GM21717 (cell line): ENCODE measurements around the gene TXNRD2.

Experiments used
- ATAC-seq: cut with Tn5 transposase; IDR thresholded peaks from one replicate; pipeline ENCODE4 v1.9.1; 2021; ENCODE audit warnings: mild to moderate bottlenecking, moderate library complexity; ENCODE audit not compliant: unreplicated experiment

The TXNRD2 gene

GRCh38 chr22:19941365-19942082 is at the start of gene TXNRD2, which contains the start of gene COMT:
TSS of gene TXNRD2 (minus strand) at chr22:19941818. CDS start at chr22:19941803, 15 bp downstream.
TSS of gene COMT (plus strand) at chr22:19941772. CDS start at chr22:19962527, 20,755 bp downstream.
- ATAC-seq = no peak

DNA sequence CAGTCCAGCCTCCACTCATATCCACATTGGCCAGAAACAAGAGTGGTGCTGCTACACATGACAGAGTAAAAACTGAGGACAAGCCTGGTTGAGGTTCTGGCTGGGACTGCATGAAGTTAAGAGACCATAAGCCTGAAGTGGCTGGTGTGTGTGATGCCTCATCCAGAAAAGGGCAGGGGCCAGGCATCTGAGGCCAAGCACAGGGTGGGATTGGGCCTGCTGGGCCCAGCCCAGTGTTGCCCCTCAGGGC is 49.7 kb upstream of the TXNRD2 start:
- ATAC-seq = no peak

DNA sequence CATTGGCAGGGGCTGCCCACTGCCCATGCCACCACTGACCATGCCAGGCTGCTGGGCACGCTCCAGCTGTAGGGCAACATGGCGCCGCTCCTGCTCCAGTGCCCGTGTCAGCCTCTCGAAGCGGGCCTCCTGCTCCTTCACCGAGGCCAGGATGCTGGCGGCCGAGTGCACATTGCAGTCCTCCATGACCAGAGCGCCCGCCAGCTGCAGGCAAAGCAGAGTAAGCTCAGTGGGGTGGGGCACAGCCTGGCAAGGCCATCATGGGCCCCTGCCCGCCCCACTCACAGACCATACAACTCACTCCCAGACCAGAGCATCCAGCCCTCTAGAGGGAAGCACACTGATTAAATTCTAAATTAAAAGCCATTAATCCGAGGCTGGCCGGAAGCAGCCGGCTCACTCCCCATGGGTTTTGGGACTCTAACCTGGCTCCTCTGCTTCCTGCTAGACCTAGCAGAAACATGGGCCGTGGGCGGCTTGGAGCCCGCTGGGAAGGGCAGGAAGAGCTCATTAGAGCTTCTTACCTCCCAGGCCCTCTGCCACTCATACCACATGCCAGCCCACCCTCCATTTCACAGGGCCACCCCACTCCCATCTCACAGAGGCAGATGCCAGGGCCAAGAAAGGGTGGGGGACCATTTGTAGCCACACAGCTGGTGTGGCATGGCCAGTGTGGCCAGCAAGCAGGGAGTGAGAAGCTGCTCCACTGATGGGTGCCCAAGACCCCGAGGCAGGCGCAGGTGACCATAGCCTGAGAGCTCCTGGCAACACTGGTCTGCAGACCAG is 49.2 kb upstream of the TXNRD2 start:
- no peak for ATAC-seq

DNA sequence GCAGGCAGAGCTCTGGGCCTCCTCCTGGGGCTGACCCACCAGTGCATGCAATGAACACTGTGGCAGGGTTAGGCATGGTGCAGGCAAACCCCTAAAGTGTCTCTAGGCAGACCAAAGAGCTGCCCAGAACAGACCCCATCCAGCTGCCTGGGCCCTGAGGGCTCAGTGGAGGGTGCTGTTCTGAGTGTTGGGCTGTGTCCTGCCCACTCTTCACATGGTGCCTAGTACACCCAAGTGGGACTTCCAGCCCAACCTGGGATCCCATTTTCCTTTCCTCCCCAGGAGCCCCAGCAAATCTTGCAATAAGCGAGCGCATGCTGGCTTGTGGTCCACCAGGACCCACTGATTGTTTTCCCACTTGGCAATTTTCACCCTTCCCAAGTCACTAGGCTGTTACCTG is 48.6 kb upstream of the TXNRD2 start:
- ATAC-seq = no peak

DNA sequence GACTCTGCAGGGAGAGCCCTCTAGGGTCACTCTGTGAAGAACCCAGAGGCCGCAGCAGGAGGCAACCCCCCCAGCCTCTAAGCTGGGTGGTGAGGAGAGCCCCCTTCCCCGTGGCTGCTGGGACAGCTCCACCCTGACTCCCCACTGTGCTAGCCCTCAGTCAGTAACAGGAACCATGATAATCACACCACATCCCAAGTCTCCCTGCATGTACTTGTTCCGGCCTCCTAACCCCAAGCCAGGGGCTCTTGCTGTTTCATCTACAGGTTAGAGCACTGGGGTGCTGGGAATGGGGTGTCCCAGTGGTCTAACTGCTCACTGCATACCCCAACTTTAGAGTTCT is 48.1 kb upstream of the TXNRD2 start:
- no peak for ATAC-seq

DNA sequence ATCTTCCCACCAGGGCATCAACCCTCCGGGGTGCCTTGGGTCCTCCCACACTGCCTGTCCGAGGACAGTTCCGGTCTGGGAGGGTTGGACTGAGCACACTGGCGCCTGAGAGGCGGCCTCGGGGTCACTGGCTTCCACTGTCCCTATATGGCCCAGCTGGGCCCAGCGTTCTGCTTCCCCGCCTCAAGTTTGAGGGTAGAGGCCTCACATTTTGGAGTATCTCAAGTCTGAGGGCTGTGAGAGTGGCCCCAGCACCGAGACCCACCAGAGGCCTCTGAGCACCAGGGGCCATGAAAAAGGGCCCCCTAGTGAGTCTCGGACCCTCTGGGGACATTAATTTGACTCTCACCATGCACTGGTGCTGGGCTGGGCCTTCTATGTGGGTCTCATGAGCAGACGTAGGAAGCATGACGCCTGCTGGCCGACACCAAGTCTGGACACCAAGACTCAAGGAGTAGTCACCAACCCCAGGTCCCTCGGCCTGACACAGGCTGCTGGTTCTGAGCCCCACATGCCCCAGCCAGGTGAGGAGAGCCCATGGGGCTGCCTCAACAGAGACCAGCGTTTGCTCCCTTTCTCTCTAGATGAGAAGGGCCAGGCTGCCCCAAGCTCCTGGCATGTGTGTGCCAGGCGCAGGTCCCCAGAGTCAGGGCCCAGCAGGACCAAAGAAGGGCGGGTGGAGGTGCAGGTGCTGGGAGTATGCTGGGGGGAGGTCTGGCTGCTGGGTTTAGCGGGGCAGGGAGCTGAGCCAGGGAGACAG is 47.5 kb upstream of the TXNRD2 start:
- no peak for ATAC-seq

GRCh38 chr22:19988331-19988808 is 46.8 kb upstream of the TXNRD2 start:
- ATAC-seq = no peak

DNA sequence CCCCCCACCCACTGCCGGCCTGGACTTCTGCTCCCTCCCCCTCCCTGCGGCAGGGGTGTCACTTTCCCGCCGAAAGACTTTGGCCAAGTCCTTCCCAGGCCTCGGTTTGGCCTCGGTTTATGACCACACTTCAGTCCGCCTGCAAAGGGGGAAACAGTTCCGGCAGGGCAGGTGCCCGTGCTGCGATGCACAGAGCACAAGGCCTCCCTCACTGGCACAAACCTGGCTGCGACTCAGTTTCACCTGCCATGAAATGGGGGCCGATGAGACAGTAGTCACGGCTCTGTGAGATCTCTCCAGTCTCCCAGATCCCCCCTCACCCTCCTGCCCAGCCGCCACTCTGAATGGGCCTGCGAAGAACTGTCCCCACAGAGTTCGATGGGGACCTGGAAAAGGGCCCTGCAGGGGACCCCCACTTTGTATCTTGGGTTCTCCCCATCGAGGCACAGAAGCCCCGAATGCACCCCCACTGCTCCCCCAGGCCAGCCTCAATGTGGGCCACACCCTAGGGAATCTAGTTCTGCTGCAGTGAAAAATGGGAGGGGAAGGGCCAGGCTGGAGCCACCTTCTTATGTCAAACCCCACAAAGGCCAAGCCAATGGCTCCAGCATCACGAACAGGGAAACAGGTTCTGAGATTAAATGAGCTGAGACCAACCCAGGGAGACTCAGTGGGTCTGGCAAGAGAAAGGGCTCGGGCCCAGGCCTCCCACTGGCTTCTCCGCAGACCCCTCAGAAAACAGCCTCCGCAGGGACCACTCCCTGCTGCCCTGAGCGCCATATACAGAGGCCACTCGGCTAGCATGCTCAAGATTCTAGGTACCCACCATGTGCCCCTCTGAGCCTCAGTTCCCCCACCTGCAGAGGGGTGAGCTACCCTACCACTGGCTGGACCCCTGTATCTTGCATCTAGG is 46.0 kb upstream of the TXNRD2 start:
- ATAC-seq = no peak

DNA sequence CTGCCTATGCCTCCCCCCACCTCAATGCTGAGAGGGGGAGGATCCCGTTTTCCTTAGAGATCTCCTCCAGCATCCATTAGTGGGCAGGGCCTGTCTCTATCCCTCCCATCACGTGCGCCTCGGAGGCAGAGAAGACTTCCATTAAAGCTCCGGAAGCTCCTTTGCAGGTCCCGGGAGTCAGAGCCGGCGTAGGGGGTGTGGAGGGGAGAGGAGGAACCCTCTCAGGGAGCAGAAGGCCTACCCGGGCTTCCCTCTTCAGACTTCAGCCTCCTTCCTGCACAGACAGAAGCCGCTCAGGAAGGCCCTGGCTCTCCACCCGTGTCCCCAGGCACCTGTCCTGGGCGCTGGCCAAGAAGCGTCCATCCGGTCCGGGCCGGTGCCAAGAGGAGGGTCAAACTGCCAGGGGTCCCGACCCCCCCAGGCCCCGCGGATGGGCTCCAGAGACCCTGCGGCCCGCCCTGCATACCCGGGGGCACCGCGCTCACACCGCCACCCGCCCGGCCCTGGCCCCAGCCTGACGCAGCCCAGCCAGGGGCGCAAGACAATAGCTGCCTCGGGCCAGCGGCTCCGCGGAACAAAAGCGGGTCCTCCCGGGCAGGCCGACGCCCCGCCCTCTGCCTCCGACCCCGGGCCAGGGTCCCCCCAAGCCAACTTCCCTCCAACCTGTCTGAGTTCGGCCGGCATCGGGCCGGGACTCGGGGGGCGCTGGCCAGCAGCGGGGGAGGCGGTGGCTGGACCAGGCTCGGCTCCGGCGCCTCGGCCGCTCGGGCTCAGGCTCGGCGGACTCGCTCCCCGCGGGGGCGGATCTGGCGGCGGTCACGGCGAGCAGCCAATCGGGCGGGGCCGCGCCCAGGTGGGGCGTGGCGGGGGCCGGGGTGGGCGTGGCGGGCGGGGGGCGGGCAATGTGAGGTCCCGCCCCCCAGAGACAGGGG is 45.1 kb upstream of the TXNRD2 start:
- ATAC-seq = no peak

GRCh38 chr22:19986011-19986409 is 44.4 kb upstream of the TXNRD2 start:
- ATAC-seq = no peak

DNA sequence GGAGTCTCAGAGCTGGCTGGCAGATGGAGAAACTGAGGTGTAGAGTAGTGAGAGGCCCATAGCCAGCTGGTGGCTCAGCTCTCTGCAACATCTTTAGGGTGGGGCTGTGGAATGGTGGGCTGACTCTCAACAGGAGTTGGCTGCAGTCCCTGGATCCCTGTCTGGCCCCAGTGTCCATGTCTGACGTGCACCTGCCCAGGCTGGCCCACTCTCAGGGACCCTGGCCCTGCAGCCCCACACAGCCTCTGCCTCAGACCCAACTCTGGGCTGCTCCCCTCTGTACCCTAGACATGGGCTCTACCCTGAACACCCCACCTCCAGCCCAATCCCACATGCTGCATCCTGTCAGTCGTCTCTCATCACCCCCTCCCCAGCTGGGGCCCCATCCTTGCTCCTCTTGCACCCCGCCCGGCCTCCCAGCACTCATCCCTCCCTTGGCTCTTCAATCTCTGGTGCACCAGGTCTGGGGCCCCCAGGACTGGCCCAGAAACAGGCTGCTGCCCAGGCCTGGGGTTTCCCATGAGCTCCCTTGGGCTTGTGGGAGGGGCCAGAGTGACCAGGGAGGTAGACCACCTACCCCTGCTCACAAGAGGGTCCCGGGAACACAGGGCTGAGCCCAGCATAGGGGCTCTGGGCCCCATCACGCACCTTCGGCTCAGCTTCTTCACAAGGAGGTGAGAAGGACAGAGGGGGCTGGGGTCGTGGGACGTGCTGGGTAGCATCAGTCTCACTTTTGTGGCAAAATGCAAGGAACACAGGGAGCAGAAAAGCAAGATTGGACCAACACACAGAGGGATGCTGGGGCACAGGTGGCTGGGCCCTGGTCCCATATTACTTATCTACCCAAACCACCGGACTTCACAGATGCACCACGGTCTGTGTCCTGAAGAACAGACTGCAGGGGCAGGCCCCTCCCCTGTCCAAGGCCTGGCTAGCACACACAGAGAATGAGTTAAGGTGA is 43.5 kb upstream of the TXNRD2 start:
- no peak for ATAC-seq

DNA sequence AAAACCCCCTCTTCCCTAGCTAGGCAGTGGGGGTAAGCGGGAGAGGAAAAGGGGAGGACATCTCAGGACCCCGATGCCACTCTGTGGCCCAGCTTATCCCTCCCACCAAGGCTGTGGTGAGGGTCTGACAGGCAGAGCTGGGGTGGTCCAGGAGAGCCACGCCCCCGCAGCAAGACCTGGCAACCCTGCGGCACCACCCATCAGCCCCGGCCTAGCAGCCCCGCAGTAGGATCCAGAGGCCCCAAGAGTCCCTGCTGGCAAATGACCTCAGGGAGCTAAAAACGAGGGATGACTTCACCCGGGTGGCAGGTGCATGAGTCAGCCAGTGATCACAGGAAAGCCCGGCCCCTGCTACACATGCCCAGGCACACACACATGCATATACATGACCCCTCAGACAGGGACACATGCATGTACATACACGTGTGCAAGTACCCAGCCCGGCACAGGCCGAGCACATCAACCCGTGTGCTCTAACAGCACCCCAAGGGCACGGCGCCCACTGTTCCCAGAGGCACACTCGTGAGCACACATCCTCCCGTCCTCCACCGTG is 42.7 kb upstream of the TXNRD2 start:
- ATAC-seq = no peak

- ATAC-seq = no peak
Measured at GRCh38 chr22:19983741-19984140, 42.1 kb upstream of the TXNRD2 start.

DNA sequence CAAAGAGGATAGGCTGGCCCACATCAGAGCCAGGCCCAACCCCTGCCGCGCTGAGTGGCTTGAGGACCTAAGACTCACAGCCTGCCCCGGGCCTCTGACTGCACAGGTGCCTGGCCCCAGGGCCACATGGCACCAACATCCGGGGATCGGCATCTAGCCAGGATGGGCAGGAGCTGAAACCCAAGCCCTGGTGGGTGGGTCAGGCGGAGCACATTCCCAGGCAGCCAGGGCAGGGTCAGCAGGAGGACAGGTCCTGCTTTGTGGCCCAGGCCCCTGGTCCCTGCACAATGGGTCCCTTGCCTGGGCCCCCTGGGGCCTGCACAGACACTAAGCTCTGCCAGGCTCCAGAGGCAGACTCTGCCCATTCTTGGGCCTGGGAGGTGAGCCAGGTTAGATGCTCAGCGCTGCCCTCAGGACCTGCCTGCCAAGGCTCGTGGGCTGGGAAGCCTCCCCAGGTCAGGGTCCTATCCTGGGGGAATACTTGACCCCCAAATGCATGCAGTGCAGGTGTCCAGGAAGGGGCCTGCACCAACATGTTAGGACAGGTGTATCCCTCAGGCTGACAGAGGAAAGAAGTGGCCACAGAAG is 41.5 kb upstream of the TXNRD2 start:
- ATAC-seq = no peak

DNA sequence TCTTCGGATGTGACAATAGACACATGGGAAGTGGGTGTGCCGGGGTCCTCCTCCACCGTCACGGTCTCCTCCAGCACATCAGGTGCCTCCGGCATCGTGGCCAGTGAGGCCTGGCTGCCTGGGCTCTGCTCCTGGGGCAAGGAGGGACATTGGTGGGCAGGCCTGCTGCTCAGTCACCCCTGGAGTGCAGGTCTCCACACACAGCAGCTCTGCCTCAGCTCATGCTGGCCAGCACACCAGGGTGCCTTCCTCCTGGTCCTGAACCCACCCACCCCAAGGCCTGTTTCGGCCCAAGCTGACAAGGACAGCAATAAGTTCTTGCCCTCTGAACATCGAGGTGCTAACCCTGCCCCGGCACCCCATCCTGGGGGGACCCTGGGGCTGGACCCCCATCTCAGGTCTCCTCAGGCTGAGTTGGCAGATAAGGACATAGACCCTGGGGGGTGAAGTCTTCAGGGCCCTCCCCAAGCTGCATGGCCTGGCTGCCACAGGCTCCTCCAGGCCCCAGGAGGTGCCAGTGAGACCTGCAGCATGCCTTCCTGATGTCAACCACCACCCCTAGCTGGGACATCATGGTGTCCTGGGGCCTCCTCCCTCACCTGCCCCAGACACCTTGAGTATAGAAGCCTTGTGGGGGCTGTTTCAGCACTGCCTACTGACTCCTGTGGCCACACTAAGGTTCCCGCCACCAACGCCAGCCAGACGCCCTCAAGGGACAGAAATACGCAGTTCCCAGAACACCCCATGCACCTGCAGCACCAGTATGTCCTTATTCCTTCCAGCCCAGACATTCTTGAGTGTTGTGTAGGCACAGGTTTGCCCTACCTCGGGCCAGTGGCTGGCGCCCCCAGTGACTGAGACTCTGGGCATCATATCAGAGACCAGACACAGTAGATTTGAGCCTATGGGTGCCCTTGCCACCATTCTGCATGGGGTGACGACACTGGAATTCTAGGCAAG is 40.6 kb upstream of the TXNRD2 start:
- ATAC-seq = no peak

GRCh38 chr22:19981171-19981960 is 39.7 kb upstream of the TXNRD2 start:
- no peak for ATAC-seq
